Stimulated activated CD8-positive, alpha-beta memory T cell treated with anti-CD3 and anti-CD28 coated beads, Interleukin-15, amount 100 ng/mL, for 48 hours (primary cell): Measurements from ENCODE around the gene PARD3B.

Source experiments
- DNase-seq, 2 donors: peaks; one replicate each; pipeline ENCODE4 v3.0.0-alpha.2; 2020; ENCODE audit warnings: low read depth in 2 of 2

The PARD3B gene

DNA sequence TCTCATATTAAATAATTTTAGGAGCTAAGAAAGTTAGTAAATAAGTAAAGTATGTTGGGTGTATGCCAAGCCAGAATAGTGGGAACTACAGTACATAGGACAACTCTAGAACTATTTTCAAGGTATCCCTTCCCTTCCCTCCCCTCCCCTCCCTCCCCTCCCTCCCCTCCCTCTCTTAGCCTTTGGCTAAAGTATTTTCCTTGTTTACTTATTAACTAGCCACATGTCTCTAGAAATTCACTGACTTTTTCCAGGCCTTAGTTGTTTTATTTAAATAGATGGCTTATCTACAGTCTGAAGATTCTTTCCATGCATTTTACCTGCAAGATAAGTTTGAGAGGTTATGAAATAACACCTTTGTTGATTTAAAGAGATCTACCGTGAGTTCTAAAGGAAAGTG, 402.1 kb downstream of the PARD3B start:
- DNase-seq: no peak

DNA sequence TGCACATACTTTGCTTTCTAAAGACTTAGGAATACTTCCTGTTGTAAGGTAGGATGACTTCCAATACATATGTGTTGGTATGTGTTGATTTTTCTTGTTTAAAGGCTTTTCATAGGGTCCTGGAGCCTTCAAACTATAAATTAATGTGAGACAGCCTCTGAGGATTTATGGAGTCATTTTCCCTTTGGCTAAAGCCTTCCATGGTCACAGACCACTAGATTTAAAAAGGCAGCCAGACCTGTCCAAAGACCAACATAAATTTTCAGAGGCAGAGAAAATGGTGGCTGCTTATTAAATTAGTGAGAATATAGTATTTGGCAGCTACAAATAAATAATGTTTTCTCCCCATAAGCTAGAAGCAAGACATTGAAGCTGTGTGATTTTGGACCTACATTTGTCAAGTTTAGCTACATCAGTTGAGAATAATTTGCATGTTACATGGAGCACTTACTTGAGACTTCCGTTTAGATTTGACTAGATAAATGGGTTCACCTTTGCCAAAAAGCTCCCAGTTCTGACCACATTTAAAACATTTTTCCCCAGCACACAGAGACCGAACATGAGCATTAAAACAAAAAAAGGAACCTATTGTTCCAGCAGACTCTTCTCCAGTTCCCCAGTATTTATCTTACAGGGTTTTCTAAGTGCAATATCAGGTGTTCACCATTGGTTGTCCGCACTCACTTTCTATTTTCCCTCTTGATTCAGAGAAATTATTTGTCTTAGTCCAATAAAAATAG, 402.9 kb downstream of the PARD3B start:
- DNase-seq: no peak

DNA sequence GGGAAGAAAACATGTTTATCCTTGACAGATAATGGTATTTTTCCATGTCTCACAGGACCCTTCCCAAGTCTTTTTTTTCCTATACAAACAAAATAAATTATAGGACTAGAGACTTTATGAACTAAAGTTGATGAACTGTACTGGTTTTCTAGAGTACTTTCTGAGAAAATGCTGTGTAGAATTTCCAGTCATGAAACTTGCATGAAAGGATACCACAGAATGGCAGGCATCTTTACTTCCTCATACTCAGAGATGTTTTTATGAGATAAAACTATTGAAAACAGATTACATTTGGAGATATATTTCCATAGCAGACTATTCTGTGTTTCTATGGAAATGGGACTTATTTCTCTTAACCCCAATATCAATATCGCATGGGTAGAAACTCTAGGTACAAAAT, 403.5 kb downstream of the PARD3B start:
- no peak for DNase-seq

- DNase-seq: no peak
Measured at GRCh38 chr2:204950695-204951346, 405.5 kb downstream of the PARD3B start.

GRCh38 chr2:204958371-204958770, 413.1 kb downstream of the PARD3B start:
- no peak for DNase-seq

GRCh38 chr2:204964414-204964813, 419.1 kb downstream of the PARD3B start:
- DNase-seq: no peak

- no peak for DNase-seq
Measured at GRCh38 chr2:204966245-204966644, 421.0 kb downstream of the PARD3B start.

DNA sequence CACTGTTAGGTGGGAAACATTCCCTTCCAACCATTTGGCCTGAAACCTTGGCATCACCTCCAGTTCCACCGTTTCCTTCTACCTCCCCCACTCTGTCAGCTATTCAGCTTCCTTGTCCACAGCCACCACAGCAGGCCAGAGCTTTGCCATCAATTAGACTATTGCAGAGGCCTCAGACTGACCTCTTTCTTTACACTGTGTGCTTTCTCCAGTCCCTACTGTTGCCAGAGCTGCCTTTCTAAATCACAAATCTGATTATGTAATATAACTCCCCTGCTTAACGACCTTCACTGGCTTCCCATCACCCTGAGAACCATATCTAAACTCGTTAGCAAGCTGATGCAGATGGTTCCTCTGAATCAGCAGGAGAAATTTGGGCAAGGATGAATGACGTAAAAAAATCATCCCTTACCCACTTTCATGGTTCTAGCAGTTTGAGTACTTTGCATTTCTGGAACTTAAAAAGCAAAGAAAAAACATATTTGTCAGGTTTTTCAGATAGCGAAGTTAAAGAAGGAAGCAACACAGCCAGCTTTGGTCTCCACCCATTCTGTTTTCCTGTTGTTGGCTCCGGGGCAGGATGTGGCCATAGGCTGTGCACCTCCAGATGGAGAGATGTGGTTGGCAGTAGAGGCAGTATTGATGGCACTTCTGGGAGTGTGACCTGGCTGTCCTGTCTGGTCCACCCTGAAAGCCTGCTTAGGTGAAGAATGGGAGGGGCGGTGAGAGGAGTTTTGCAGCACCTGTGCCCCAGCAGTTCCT, 422.1 kb downstream of the PARD3B start:
- DNase-seq: peak in 1 of 2 donors; percentile 4

- DNase-seq: no peak
Measured at GRCh38 chr2:204971206-204971907, 426.1 kb downstream of the PARD3B start.

GRCh38 chr2:204972161-204972560, 426.9 kb downstream of the PARD3B start:
- DNase-seq: no peak

- no peak for DNase-seq
Measured at GRCh38 chr2:204972606-204973336, 427.5 kb downstream of the PARD3B start.

DNA sequence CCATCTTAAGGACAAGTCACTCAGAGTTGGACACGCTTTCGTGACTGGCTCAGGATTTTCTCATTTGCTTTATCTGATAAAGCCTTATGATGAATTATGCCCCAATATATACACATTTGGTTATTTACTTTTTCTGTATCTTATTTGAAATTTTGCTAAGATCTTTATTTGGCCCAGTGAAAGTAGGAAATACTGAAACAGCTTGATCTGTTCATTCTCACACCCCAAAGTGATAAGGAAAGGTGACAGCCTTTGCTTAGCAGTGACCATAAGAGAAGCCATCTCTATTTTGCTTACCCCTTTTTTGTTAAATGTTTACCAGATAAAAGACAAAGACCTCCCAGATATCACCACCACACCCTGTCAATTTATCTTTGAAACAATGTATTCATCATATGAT, 428.3 kb downstream of the PARD3B start:
- DNase-seq: no peak

GRCh38 chr2:204974487-204974886, 429.2 kb downstream of the PARD3B start:
- no peak for DNase-seq

- DNase-seq: no peak
Measured at GRCh38 chr2:204977914-204978313, 432.6 kb downstream of the PARD3B start.

- DNase-seq: no peak
Measured at GRCh38 chr2:204982303-204982702, 437.0 kb downstream of the PARD3B start.

DNA sequence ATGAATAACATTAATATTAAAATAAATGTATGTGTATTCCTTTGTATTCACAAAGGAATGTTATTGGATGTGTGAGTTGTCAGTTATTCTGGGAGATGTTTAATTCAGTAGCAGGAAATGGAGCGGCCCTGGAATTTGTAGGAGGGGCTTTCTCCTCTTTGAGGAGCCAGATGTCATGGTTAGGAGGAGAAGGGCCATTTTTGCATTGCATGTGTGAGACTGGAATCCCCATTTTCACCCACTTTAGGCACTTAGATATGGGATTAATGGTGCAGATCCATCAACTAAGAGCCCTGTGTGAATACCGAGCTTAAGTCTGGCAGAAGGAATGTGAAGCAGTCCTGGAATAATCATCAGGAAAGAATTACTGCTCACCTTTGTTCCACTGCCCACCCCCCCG, 439.2 kb downstream of the PARD3B start:
- DNase-seq: no peak

DNA sequence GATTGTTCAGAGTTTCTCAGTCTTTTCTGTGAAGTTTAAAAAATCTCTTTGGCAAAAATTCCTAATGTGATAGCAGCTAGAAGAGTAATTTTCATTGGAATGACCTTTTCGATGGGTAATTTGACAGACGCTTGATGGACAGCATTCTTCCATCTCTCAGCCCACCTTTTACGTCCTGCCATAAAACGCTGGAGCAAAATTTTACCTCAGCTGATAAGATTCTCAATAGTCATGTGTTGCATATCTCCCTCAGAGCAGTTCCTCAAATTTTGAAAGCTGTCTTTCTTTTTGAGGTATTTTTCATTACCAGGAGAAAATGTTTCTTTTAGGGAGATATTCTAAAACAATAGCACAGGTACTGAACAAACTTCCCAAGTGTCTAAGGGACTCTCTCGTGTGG, 441.4 kb downstream of the PARD3B start:
- no peak for DNase-seq

GRCh38 chr2:204988836-204989235, 443.6 kb downstream of the PARD3B start:
- DNase-seq: no peak

- DNase-seq: no peak
Measured at GRCh38 chr2:204989877-204990276, 444.6 kb downstream of the PARD3B start.

GRCh38 chr2:205001300-205001966, 456.2 kb downstream of the PARD3B start:
- no peak for DNase-seq

DNA sequence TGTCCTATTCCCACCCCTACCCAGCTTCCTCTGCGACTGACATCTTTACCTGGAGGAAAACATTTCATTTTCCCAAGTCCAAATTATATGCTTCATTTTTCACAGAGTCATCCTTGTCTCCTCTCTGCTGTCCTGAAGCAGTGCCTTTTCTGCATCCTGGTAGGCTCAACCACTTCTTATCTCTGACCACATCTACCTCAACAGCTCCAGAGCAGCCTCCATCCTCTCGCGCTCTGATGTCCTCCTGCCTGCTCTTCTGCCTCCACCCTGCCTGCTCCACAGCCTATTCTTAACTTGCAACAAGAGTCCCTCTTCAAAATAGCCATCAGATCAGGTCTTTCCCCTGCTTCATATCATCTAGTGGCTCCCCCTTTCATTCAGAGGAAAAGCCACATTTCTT, 457.1 kb downstream of the PARD3B start:
- no peak for DNase-seq
